GM12801 (cell line): ENCODE results near the gene ST6GALNAC2.

Source experiments
- CTCF ChIP-seq: IDR thresholded peaks from one replicate; pipeline ENCODE4 v1.5.1; 2011; ENCODE audit warnings: control low read depth; ENCODE audit not compliant: insufficient read length; ENCODE audit errors: extremely low read depth

The ST6GALNAC2 gene

GRCh38 chr17:76565728-76566612, 19.7 kb downstream of the ST6GALNAC2 start:
- TF ChIP-seq CTCF = no peak

- no peak for TF ChIP-seq CTCF
Observed at GRCh38 chr17:76562734-76563148, 22.9 kb downstream of the ST6GALNAC2 start.

GRCh38 chr17:76561799-76562268, 23.8 kb downstream of the ST6GALNAC2 start:
- no peak for TF ChIP-seq CTCF

GRCh38 chr17:76561332-76561731, 24.3 kb downstream of the ST6GALNAC2 start:
- TF ChIP-seq CTCF = no peak

GRCh38 chr17:76560877-76561221, 24.8 kb downstream of the ST6GALNAC2 start:
- no peak for TF ChIP-seq CTCF

- no peak for TF ChIP-seq CTCF
Observed at GRCh38 chr17:76560036-76560876, 25.4 kb downstream of the ST6GALNAC2 start.
